MM.1S (cell line): ENCODE results near the gene MAPK11.
A peak's percentile ranks its signal among the peaks of the same experiment; 100 is the strongest.

Source experiments
- DNase-seq: peaks from one replicate; pipeline ENCODE4 v3.0.0-alpha.2; 2015
- H2AFZ ChIP-seq: fragments of 300-600 bp; sonication (generic); 2 replicates; pipeline ENCODE4 v1.6.0; 2016; ENCODE audit warnings: antibody characterized with exemption, low read length
- H3F3A ChIP-seq: fragments of 300-600 bp; sonication (generic); 2 replicates; pipeline ENCODE4 v1.6.1; 2016; ENCODE audit warnings: mild to moderate bottlenecking, antibody characterized with exemption, low read length, moderate library complexity, mixed read lengths; ENCODE audit not compliant: insufficient read depth
- H3K27ac ChIP-seq: fragments of 300-600 bp; sonication (generic); 2 replicates; pipeline ENCODE4 v1.5.1; 2016; ENCODE audit warnings: mild to moderate bottlenecking, low read length
- H3K27me3 ChIP-seq: fragments of 300-600 bp; sonication (generic); replicated peaks from 2 replicates; pipeline ENCODE4 v1.6.0; 2016; ENCODE audit warnings: low read length; ENCODE audit not compliant: insufficient read depth
- H3K36me3 ChIP-seq: fragments of 300-600 bp; sonication (generic); replicated peaks from 2 replicates; pipeline ENCODE4 v1.6.1; 2016; ENCODE audit warnings: mild to moderate bottlenecking, low read length, mixed read lengths; ENCODE audit not compliant: insufficient read depth
- H3K4me1 ChIP-seq: fragments of 300-600 bp; sonication (generic); 2 replicates; pipeline ENCODE4 v1.6.1; 2016; ENCODE audit warnings: low read length, mixed read lengths
- H3K4me2 ChIP-seq: fragments of 300-600 bp; sonication (generic); 2 replicates; pipeline ENCODE4 v1.6.0; 2016; ENCODE audit warnings: low read depth, low read length
- H3K4me3 ChIP-seq: fragments of 300-600 bp; sonication (generic); 2 replicates; pipeline ENCODE4 v1.5.1; 2016; ENCODE audit warnings: low read length, mixed read lengths
- H3K79me2 ChIP-seq: fragments of 300-600 bp; sonication (generic); 2 replicates; pipeline ENCODE4 v1.6.1; 2016; ENCODE audit warnings: mixed run types, low read length, mixed read lengths
- H3K9ac ChIP-seq: fragments of 300-600 bp; sonication (generic); 2 replicates; pipeline ENCODE4 v1.6.1; 2016; ENCODE audit warnings: low read length, mixed read lengths
- H3K9me2 ChIP-seq: fragments of 300-600 bp; sonication (generic); replicated peaks from 2 replicates; pipeline ENCODE4 v1.6.1; 2016; ENCODE audit warnings: mild to moderate bottlenecking, low read length, mixed read lengths; ENCODE audit not compliant: insufficient read depth
- H3K9me3 ChIP-seq: fragments of 300-600 bp; sonication (generic); replicated peaks from 2 replicates; pipeline ENCODE4 v1.6.1; 2016; ENCODE audit warnings: mild to moderate bottlenecking, low read length, mixed read lengths; ENCODE audit not compliant: insufficient read depth
- H4K20me1 ChIP-seq: fragments of 300-600 bp; sonication (generic); 2 replicates; pipeline ENCODE4 v1.6.1; 2016; ENCODE audit warnings: mild to moderate bottlenecking, low read length, moderate library complexity, mixed read lengths; ENCODE audit not compliant: insufficient read depth
- EZH2 ChIP-seq: fragments of 300-600 bp; sonication (generic); optimal IDR thresholded peaks from 2 replicates; pipeline ENCODE3; 2017; ENCODE audit warnings: low read depth, mild to moderate bottlenecking, antibody characterized with exemption, low read length, mixed read lengths
- EZH2phosphoT487 ChIP-seq: fragments of 300-600 bp; sonication (generic); IDR thresholded peaks from 2 replicates; pipeline ENCODE4 v1.6.1; 2018; ENCODE audit warnings: antibody characterized with exemption, low read length
- TF ChIP-seq, protein P1 (sequence below): fragments of 300-600 bp; sonication (generic); IDR thresholded peaks from 2 replicates; pipeline ENCODE4 v1.5.1; 2016; ENCODE audit warnings: antibody characterized with exemption, low read length, mixed read lengths

The MAPK11 gene

GRCh38 chr22:50278461-50278860 lies 8.3 kb upstream of the MAPK11 start:
- DNase-seq = no peak
- Histone ChIP-seq H3F3A (peaks cover 4% of the 10 kb centered on the region; the same call in 1 of the 2 replicates), H3K36me3 (no peaks in the 10 kb centered on the region), H3K9me2 (no peaks in the 10 kb centered on the region), H3K9ac (no peak overlapping the region), H3K27me3 (no peaks in the 10 kb centered on the region), H3K4me1 (0 out of 2 replicates have a peak, but pooled peaks cover 7% of the 10 kb centered on the region), H2AFZ (no peak overlapping the region), H4K20me1 (no peaks in the 10 kb centered on the region), H3K79me2 (no peaks in the 10 kb centered on the region), H3K4me2 (no peak overlapping the region), H3K27ac (no peak overlapping the region), H3K4me3 (no peak overlapping the region), H3K9me3 (no peaks in the 10 kb centered on the region)
- TF ChIP-seq, protein P1, sequence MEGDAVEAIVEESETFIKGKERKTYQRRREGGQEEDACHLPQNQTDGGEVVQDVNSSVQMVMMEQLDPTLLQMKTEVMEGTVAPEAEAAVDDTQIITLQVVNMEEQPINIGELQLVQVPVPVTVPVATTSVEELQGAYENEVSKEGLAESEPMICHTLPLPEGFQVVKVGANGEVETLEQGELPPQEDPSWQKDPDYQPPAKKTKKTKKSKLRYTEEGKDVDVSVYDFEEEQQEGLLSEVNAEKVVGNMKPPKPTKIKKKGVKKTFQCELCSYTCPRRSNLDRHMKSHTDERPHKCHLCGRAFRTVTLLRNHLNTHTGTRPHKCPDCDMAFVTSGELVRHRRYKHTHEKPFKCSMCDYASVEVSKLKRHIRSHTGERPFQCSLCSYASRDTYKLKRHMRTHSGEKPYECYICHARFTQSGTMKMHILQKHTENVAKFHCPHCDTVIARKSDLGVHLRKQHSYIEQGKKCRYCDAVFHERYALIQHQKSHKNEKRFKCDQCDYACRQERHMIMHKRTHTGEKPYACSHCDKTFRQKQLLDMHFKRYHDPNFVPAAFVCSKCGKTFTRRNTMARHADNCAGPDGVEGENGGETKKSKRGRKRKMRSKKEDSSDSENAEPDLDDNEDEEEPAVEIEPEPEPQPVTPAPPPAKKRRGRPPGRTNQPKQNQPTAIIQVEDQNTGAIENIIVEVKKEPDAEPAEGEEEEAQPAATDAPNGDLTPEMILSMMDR = no peak

DNA sequence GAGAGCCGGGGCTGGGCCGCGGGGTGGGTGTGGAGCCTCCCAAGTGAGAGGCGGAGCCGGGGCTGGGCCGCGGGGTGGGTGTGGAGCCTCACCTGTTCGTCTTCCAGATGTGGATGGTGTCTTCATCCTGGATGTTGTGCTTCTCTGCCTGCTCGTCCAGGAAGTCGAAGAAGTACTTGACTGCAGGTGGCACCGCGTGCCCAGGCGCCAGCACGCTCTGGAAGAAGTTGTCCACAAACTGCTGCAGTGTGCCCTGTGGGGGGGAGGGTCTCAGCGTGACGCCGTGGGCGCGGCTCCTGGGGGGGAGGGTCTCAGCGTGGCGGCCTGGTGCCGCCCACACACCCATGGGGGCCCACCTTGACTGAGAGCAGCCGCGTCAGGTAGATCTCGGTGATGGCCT lies 7.6 kb upstream of the MAPK11 start:
- no peaks in the 10 kb centered on the region for H3K79me2 ChIP-seq
- no peaks in the 10 kb centered on the region for H3K9me2 ChIP-seq
- H3K9ac ChIP-seq = no peak overlapping the region
- H4K20me1 ChIP-seq = no peaks in the 10 kb centered on the region
- TF ChIP-seq, protein P1 = no peak
- TF ChIP-seq EZH2phosphoT487 = no peak
- no peak for TF ChIP-seq EZH2
- no peak overlapping the region for H3K27ac ChIP-seq
- H3K9me3 ChIP-seq = no peaks in the 10 kb centered on the region
- no peak overlapping the region for H3K4me3 ChIP-seq
- 0 out of 2 replicates have a peak, but pooled peaks cover 7% of the 10 kb centered on the region for H3K4me1 ChIP-seq
- H2AFZ ChIP-seq = no peak overlapping the region
- no peaks in the 10 kb centered on the region for H3K36me3 ChIP-seq
- peaks cover 1% of the 10 kb centered on the region; the same call in 1 of the 2 replicates for H3K27me3 ChIP-seq
- peaks cover 4% of the 10 kb centered on the region; the same call in 1 of the 2 replicates for H3F3A ChIP-seq
- H3K4me2 ChIP-seq = no peak overlapping the region
- DNase-seq = no peak

DNA sequence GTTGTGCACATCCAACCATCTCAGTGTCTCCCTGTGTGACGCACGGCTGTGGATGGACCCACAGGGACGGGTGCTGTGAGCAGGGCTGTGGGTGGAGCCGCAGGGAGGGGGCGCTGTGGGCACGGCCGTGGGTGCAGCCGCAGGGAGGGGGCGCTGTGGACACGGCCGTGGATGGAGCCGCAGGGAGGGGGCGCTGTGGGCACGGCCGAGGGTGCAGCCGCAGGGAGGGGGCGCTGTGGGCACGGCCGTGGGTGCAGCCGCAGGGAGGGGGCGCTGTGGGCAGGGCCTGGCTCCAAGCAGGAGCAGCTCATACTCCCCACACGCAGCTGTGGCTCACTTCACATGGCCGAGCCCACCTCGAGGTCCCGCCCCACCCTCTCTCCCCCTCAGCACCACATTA lies 6.0 kb upstream of the MAPK11 start:
- DNase-seq = peak; percentile 95

More for the DNA sequence above, 6.0 kb upstream of the MAPK11 start:
- Histone ChIP-seq H3K79me2 (no peaks in the 10 kb centered on the region), H2AFZ (no peak overlapping the region), H3K27ac (no peak overlapping the region), H3F3A (peaks cover 4% of the 10 kb centered on the region; the same call in 1 of the 2 replicates), H3K9ac (no peak overlapping the region), H3K9me3 (no peaks in the 10 kb centered on the region), H3K4me2 (peak overlapping the region; percentile 50), H3K4me1 (peaks cover 11% of the 10 kb centered on the region; the same call in 1 of the 2 replicates), H3K4me3 (peak overlapping the region; percentile 12; the same call in 1 of the 2 replicates), H3K36me3 (no peaks in the 10 kb centered on the region), H3K9me2 (no peaks in the 10 kb centered on the region), H4K20me1 (no peaks in the 10 kb centered on the region), H3K27me3 (peaks cover 12% of the 10 kb centered on the region)
- TF ChIP-seq EZH2phosphoT487 (no peak), EZH2 (no peak)
- TF ChIP-seq, protein P1 = peak; percentile 100
